Activated naive CD4-positive, alpha-beta T cell treated with anti-CD3 and anti-CD28 coated beads for 36 hours (primary cell): ENCODE measurements around the gene NUDT16. TPM values are rescaled to one million over a fixed set of nuclear protein-coding genes. Genes with fewer than 3 reads are reported as not detected.

Experiments used
- CTCF ChIA-PET: fragments of 350-600 bp; sonication (Branson Sonifier 250); formaldehyde crosslinking; loops from one replicate; lab custom pipeline; 2021; ENCODE audit warnings: antibody characterized with exemption; lab: Charles Lee
- DNase-seq: peaks from one replicate; pipeline ENCODE4 v3.0.0-alpha.2; 2020
- H3K27ac Mint-ChIP-seq: one replicate; pipeline ENCODE4 v1.8.0; 2021; ENCODE audit warnings: mild to moderate bottlenecking, mixed read lengths
- H3K27me3 Mint-ChIP-seq: one replicate; pipeline ENCODE4 v1.8.0; 2021; ENCODE audit warnings: low read depth, mixed read lengths
- H3K36me3 Mint-ChIP-seq: one replicate; pipeline ENCODE4 v1.8.0; 2021; ENCODE audit warnings: low read depth, mixed read lengths
- H3K4me1 Mint-ChIP-seq: one replicate; pipeline ENCODE4 v1.8.0; 2021; ENCODE audit warnings: low read depth, mixed read lengths
- H3K4me3 Mint-ChIP-seq: one replicate; pipeline ENCODE4 v1.8.0; 2021; ENCODE audit warnings: mild to moderate bottlenecking, moderate library complexity, mixed read lengths
- H3K9me3 Mint-ChIP-seq: one replicate; pipeline ENCODE4 v1.8.0; 2021; ENCODE audit warnings: mixed read lengths
- intact Hi-C: fragments of 100-400 bp; cut with micrococcal nuclease; formaldehyde crosslinking; loops from one replicate; pipeline ENCODE4 v1.15.1; 2023
- total RNA-seq, 2 experiments: library from RNA; stranded (reverse); gene quantifications; one replicate each; pipeline ENCODE4 v1.2.3, GENCODE V29; 2021

The NUDT16 gene
- total RNA-seq, 2 experiments from 2014 or later = 4.9 to 5.9 TPM

- no peaks in the 10 kb centered on the region for H3K4me1 Mint-ChIP-seq
- no peaks in the 10 kb centered on the region for H3K36me3 Mint-ChIP-seq
- no peak for DNase-seq
- no peak overlapping the region for H3K27ac Mint-ChIP-seq
- intact Hi-C loops = no loop called here
- H3K9me3 Mint-ChIP-seq = no peaks in the 10 kb centered on the region
- no peaks in the 10 kb centered on the region for H3K27me3 Mint-ChIP-seq
- no peak overlapping the region for H3K4me3 Mint-ChIP-seq
- CTCF ChIA-PET = no interaction called here
These were observed 40.5 kb downstream of the NUDT16 start for GRCh38 chr3:131421957-131422498.

- no peak overlapping the region for H3K4me3 Mint-ChIP-seq
- no peak overlapping the region for H3K27ac Mint-ChIP-seq
- CTCF ChIA-PET = no interaction called here
- no peak for DNase-seq
- H3K4me1 Mint-ChIP-seq = no peaks in the 10 kb centered on the region
- H3K9me3 Mint-ChIP-seq = no peaks in the 10 kb centered on the region
- intact Hi-C loops = no loop called here
- no peaks in the 10 kb centered on the region for H3K27me3 Mint-ChIP-seq
- H3K36me3 Mint-ChIP-seq = no peaks in the 10 kb centered on the region
These were observed 45.7 kb downstream of the NUDT16 start for GRCh38 chr3:131427226-131427625.

GRCh38 chr3:131431754-131432153 is 50.2 kb downstream of the NUDT16 start:
- Mint-ChIP-seq H3K9me3 (no peaks in the 10 kb centered on the region), H3K27me3 (no peaks in the 10 kb centered on the region), H3K27ac (no peak overlapping the region), H3K36me3 (no peaks in the 10 kb centered on the region), H3K4me1 (no peaks in the 10 kb centered on the region), H3K4me3 (no peak overlapping the region)
- intact Hi-C loops = no loop called here
- CTCF ChIA-PET = no interaction called here
- no peak for DNase-seq

- CTCF ChIA-PET = no interaction called here
- intact Hi-C loops = no loop called here
- Mint-ChIP-seq H3K36me3 (peaks cover 2% of the 10 kb centered on the region), H3K4me1 (no peaks in the 10 kb centered on the region), H3K4me3 (no peak overlapping the region), H3K27ac (no peak overlapping the region), H3K9me3 (no peaks in the 10 kb centered on the region), H3K27me3 (no peaks in the 10 kb centered on the region)
- DNase-seq = no peak
These were observed 50.9 kb downstream of the NUDT16 start for GRCh38 chr3:131432441-131432840.

- Mint-ChIP-seq H3K9me3 (no peaks in the 10 kb centered on the region), H3K27ac (no peak overlapping the region), H3K27me3 (no peaks in the 10 kb centered on the region), H3K4me3 (no peak overlapping the region), H3K4me1 (no peaks in the 10 kb centered on the region), H3K36me3 (peaks cover 2% of the 10 kb centered on the region)
- DNase-seq = no peak
- CTCF ChIA-PET = no interaction called here
- intact Hi-C loops = no loop called here
These were observed 53.4 kb downstream of the NUDT16 start for GRCh38 chr3:131435000-131435399.

Other genes with a start within 250 kb of the NUDT16 start
- gene MRPL3, start 121.2 kb downstream of the NUDT16 start, total RNA-seq = 100 to 1,000 TPM; 151 to 161 TPM